ENCODE results near the gene OR2V1.
"Not testable (repeated sequence)": the region's sequence is repeated elsewhere in the genome, so short reads cannot be mapped to it uniquely, and the experiment has no call there.

The OR2V1 gene

GRCh38 chr5:181133610-181134231 is 2.8 kb upstream of the OR2V1 start:
- H3K9me3 ChIP-seq (ENCODE audit: control insufficient read depth, low read length) = no peaks in the 10 kb centered on the region
- H3K36me3 ChIP-seq (ENCODE audit: control insufficient read depth, insufficient read depth, low read length) = no peaks in the 10 kb centered on the region
- H3K4me1 ChIP-seq (ENCODE audit: control insufficient read depth, insufficient read depth, low read length) = no peaks in the 10 kb centered on the region
- H3K4me3 ChIP-seq (ENCODE audit: low read length) = no peak overlapping the region
- H3K9ac ChIP-seq (ENCODE audit: low read length) = no peak overlapping the region
- H3K27me3 ChIP-seq (ENCODE audit: control insufficient read depth, insufficient read depth, low read length) = peaks cover 6% of the 10 kb centered on the region

- no peaks in the 10 kb centered on the region for H3K9me3 ChIP-seq (ENCODE audit: control insufficient read depth, low read length)
- H3K4me3 ChIP-seq (ENCODE audit: low read length) = no peak overlapping the region
- peaks cover 9% of the 10 kb centered on the region for H3K27me3 ChIP-seq (ENCODE audit: control insufficient read depth, insufficient read depth, low read length)
- H3K4me1 ChIP-seq (ENCODE audit: control insufficient read depth, insufficient read depth, low read length) = no peaks in the 10 kb centered on the region
- H3K36me3 ChIP-seq (ENCODE audit: control insufficient read depth, insufficient read depth, low read length) = no peaks in the 10 kb centered on the region
- no peak overlapping the region for H3K9ac ChIP-seq (ENCODE audit: low read length)
Observed at GRCh38 chr5:181133083-181133482, 2.1 kb upstream of the OR2V1 start.

- Histone ChIP-seq H3K9me3 (ENCODE audit: control insufficient read depth, low read length) (no peaks in the 10 kb centered on the region), H3K4me3 (ENCODE audit: low read length) (no peak overlapping the region), H3K9ac (ENCODE audit: low read length) (no peak overlapping the region), H3K36me3 (ENCODE audit: control insufficient read depth, insufficient read depth, low read length) (no peaks in the 10 kb centered on the region), H3K27me3 (ENCODE audit: control insufficient read depth, insufficient read depth, low read length) (peaks cover 15% of the 10 kb centered on the region), H3K4me1 (ENCODE audit: control insufficient read depth, insufficient read depth, low read length) (no peaks in the 10 kb centered on the region)
Observed at GRCh38 chr5:181131514-181131913, 545 bp upstream of the OR2V1 start.

GRCh38 chr5:181130081-181130480 is 888 bp downstream of the OR2V1 start:
- not testable (repeated sequence) for H3K36me3 ChIP-seq (ENCODE audit: control insufficient read depth, insufficient read depth, low read length); H3K4me1 ChIP-seq (ENCODE audit: control insufficient read depth, insufficient read depth, low read length); H3K9me3 ChIP-seq (ENCODE audit: control insufficient read depth, low read length); H3K4me3 ChIP-seq (ENCODE audit: low read length); H3K9ac ChIP-seq (ENCODE audit: low read length)
- H3K27me3 ChIP-seq (ENCODE audit: control insufficient read depth, insufficient read depth, low read length) = peaks cover 16% of the 10 kb centered on the region

GRCh38 chr5:181129601-181130000 is 1.4 kb downstream of the OR2V1 start:
- no peak overlapping the region for H3K4me3 ChIP-seq (ENCODE audit: low read length)
- H3K27me3 ChIP-seq (ENCODE audit: control insufficient read depth, insufficient read depth, low read length) = peaks cover 18% of the 10 kb centered on the region
- no peaks in the 10 kb centered on the region for H3K36me3 ChIP-seq (ENCODE audit: control insufficient read depth, insufficient read depth, low read length)
- H3K9ac ChIP-seq (ENCODE audit: low read length) = no peak overlapping the region
- H3K4me1 ChIP-seq (ENCODE audit: control insufficient read depth, insufficient read depth, low read length) = no peaks in the 10 kb centered on the region
- no peaks in the 10 kb centered on the region for H3K9me3 ChIP-seq (ENCODE audit: control insufficient read depth, low read length)

- H3K27me3 ChIP-seq (ENCODE audit: control insufficient read depth, insufficient read depth, low read length) = peaks cover 18% of the 10 kb centered on the region
- no peaks in the 10 kb centered on the region for H3K36me3 ChIP-seq (ENCODE audit: control insufficient read depth, insufficient read depth, low read length)
- H3K4me3 ChIP-seq (ENCODE audit: low read length) = no peak overlapping the region
- H3K9ac ChIP-seq (ENCODE audit: low read length) = no peak overlapping the region
- H3K4me1 ChIP-seq (ENCODE audit: control insufficient read depth, insufficient read depth, low read length) = no peaks in the 10 kb centered on the region
- no peaks in the 10 kb centered on the region for H3K9me3 ChIP-seq (ENCODE audit: control insufficient read depth, low read length)
Observed at GRCh38 chr5:181127907-181128626, 2.9 kb downstream of the OR2V1 start.

- Histone ChIP-seq H3K4me1 (ENCODE audit: control insufficient read depth, insufficient read depth, low read length) (no peaks in the 10 kb centered on the region), H3K36me3 (ENCODE audit: control insufficient read depth, insufficient read depth, low read length) (no peaks in the 10 kb centered on the region), H3K27me3 (ENCODE audit: control insufficient read depth, insufficient read depth, low read length) (peaks cover 18% of the 10 kb centered on the region), H3K4me3 (ENCODE audit: low read length) (no peak overlapping the region), H3K9ac (ENCODE audit: low read length) (no peak overlapping the region), H3K9me3 (ENCODE audit: control insufficient read depth, low read length) (no peaks in the 10 kb centered on the region)
Observed at GRCh38 chr5:181127456-181127855, 3.5 kb downstream of the OR2V1 start.

- no peaks in the 10 kb centered on the region for H3K36me3 ChIP-seq (ENCODE audit: control insufficient read depth, insufficient read depth, low read length)
- no peak overlapping the region for H3K9ac ChIP-seq (ENCODE audit: low read length)
- H3K4me3 ChIP-seq (ENCODE audit: low read length) = no peak overlapping the region
- H3K9me3 ChIP-seq (ENCODE audit: control insufficient read depth, low read length) = no peaks in the 10 kb centered on the region
- no peaks in the 10 kb centered on the region for H3K4me1 ChIP-seq (ENCODE audit: control insufficient read depth, insufficient read depth, low read length)
- H3K27me3 ChIP-seq (ENCODE audit: control insufficient read depth, insufficient read depth, low read length) = peaks cover 18% of the 10 kb centered on the region
Observed at GRCh38 chr5:181126841-181127240, 4.1 kb downstream of the OR2V1 start.

GRCh38 chr5:181124526-181124925 is 6.4 kb downstream of the OR2V1 start:
- Histone ChIP-seq H3K9ac (ENCODE audit: low read length) (no peak overlapping the region), H3K27me3 (ENCODE audit: control insufficient read depth, insufficient read depth, low read length) (peaks cover 18% of the 10 kb centered on the region), H3K9me3 (ENCODE audit: control insufficient read depth, low read length) (no peaks in the 10 kb centered on the region), H3K4me1 (ENCODE audit: control insufficient read depth, insufficient read depth, low read length) (no peaks in the 10 kb centered on the region), H3K36me3 (ENCODE audit: control insufficient read depth, insufficient read depth, low read length) (no peaks in the 10 kb centered on the region), H3K4me3 (ENCODE audit: low read length) (no peak overlapping the region)

- H3K9ac ChIP-seq (ENCODE audit: low read length) = no peak overlapping the region
- no peak overlapping the region for H3K4me3 ChIP-seq (ENCODE audit: low read length)
- no peaks in the 10 kb centered on the region for H3K4me1 ChIP-seq (ENCODE audit: control insufficient read depth, insufficient read depth, low read length)
- no peaks in the 10 kb centered on the region for H3K9me3 ChIP-seq (ENCODE audit: control insufficient read depth, low read length)
- peaks cover 20% of the 10 kb centered on the region for H3K27me3 ChIP-seq (ENCODE audit: control insufficient read depth, insufficient read depth, low read length)
- H3K36me3 ChIP-seq (ENCODE audit: control insufficient read depth, insufficient read depth, low read length) = no peaks in the 10 kb centered on the region
Observed at GRCh38 chr5:181121675-181122561, 9.1 kb downstream of the OR2V1 start.

- H3K27me3 ChIP-seq (ENCODE audit: control insufficient read depth, insufficient read depth, low read length) = peaks cover 32% of the 10 kb centered on the region
- no peaks in the 10 kb centered on the region for H3K36me3 ChIP-seq (ENCODE audit: control insufficient read depth, insufficient read depth, low read length)
- H3K9me3 ChIP-seq (ENCODE audit: control insufficient read depth, low read length) = no peaks in the 10 kb centered on the region
- H3K4me1 ChIP-seq (ENCODE audit: control insufficient read depth, insufficient read depth, low read length) = no peaks in the 10 kb centered on the region
- H3K9ac ChIP-seq (ENCODE audit: low read length) = no peak overlapping the region
- no peak overlapping the region for H3K4me3 ChIP-seq (ENCODE audit: low read length)
Observed at GRCh38 chr5:181120761-181121160, 10.2 kb downstream of the OR2V1 start.

GRCh38 chr5:181120306-181120705 is 10.7 kb downstream of the OR2V1 start:
- Histone ChIP-seq H3K36me3 (ENCODE audit: control insufficient read depth, insufficient read depth, low read length) (no peaks in the 10 kb centered on the region), H3K9me3 (ENCODE audit: control insufficient read depth, low read length) (no peaks in the 10 kb centered on the region), H3K9ac (ENCODE audit: low read length) (no peak overlapping the region), H3K4me3 (ENCODE audit: low read length) (no peak overlapping the region), H3K27me3 (ENCODE audit: control insufficient read depth, insufficient read depth, low read length) (peaks cover 36% of the 10 kb centered on the region), H3K4me1 (ENCODE audit: control insufficient read depth, insufficient read depth, low read length) (no peaks in the 10 kb centered on the region)

Data from mucosa of stomach (tissue), 1 donor.